H1 (cell line): ENCODE measurements around the gene PLXNB1. TPM values are rescaled to one million over a fixed set of nuclear protein-coding genes. Genes with fewer than 3 reads are reported as not detected.

Experiments
- BRCA1 ChIP-seq: IDR thresholded peaks from 2 replicates; pipeline ENCODE4 v1.6.1; 2012; ENCODE audit warnings: low read depth, low read length, improper control_type of control experiment
- CTBP2 ChIP-seq: IDR thresholded peaks from 2 replicates; pipeline ENCODE4 v1.7.0; 2011; ENCODE audit warnings: borderline replicate concordance, mild to moderate bottlenecking, moderate library complexity, mixed read lengths, low read length; ENCODE audit not compliant: insufficient read depth, insufficient read length
- HDAC2 ChIP-seq, 2 experiments: fragments of 300-600 bp in 1 of 2; sonication (generic) in 1 of 2; IDR thresholded peaks; 2 replicates each; pipeline ENCODE4 v1.6.1; 2011 to 2012; ENCODE audit warnings: low read depth in 2 of 2, low read length in 2 of 2, mild to moderate bottlenecking in 2 of 2, moderate library complexity in 2 of 2, borderline replicate concordance in 1 of 2, inconsistent platforms in 1 of 2
- HDAC6 ChIP-seq: IDR thresholded peaks from one replicate; pipeline ENCODE4 v1.7.1; 2012; ENCODE audit warnings: low read depth, mild to moderate bottlenecking, inconsistent platforms, low read length, moderate library complexity
- KDM1A ChIP-seq: fragments of 200-600, 300-600 bp; sonication (generic); IDR thresholded peaks from 2 replicates; pipeline ENCODE4 v1.7.1; 2016; ENCODE audit warnings: mild to moderate bottlenecking, low read length, borderline replicate concordance
- RXRA ChIP-seq: IDR thresholded peaks from 2 replicates; pipeline ENCODE4 v1.6.1; 2011; ENCODE audit warnings: low read depth, mild to moderate bottlenecking, low read length, moderate library complexity; ENCODE audit not compliant: insufficient read depth
- TAF7 ChIP-seq: optimal IDR thresholded peaks from 2 replicates; pipeline ENCODE3; 2011; ENCODE audit warnings: low read depth, mild to moderate bottlenecking, inconsistent platforms, low read length, moderate library complexity, borderline replicate concordance
- YY1 ChIP-seq: IDR thresholded peaks from 2 replicates; pipeline ENCODE4 v1.6.1; 2011; ENCODE audit warnings: low read depth, mild to moderate bottlenecking, low read length
- polyA plus RNA-seq, 7 experiments: library from polyadenylated mRNA; depleted of rRNA in 3 of 7; stranded (reverse) in 5 of 7; unstranded in 2 of 7; fragments of >200 nt in 5 of 7; fragments of 200-250 nt in 2 of 7; gene quantifications; 1 replicate in 5 of 7; 2 replicates in 1 of 7; 4 replicates in 1 of 7; pipeline versions ENCODE4 v1.2.1 to v1.2.3, GENCODE V29; 2011 to 2013; ENCODE audit warnings: missing spikeins in 2 of 7, mixed read lengths in 2 of 7
- total RNA-seq: library from RNA; stranded (reverse); fragmentation: NEBNext Ultra II Directional; extraction: Animal tissue kit (Norgen Biotek cat#: 25700); gene quantifications from 2 replicates; pipeline ENCODE4 v1.2.1, GENCODE V29; 2021
- TF ChIP-seq, protein P1 (sequence below): IDR thresholded peaks from 2 replicates; pipeline ENCODE4 v1.6.1; 2012; ENCODE audit warnings: inconsistent platforms

PLXNB1 gene
- total and polyA plus RNA-seq, 2 of the 8 experiments (the other 6 are each of a cell fraction or from before 2014, with no cell fraction given): 109 to 114 TPM

DNA sequence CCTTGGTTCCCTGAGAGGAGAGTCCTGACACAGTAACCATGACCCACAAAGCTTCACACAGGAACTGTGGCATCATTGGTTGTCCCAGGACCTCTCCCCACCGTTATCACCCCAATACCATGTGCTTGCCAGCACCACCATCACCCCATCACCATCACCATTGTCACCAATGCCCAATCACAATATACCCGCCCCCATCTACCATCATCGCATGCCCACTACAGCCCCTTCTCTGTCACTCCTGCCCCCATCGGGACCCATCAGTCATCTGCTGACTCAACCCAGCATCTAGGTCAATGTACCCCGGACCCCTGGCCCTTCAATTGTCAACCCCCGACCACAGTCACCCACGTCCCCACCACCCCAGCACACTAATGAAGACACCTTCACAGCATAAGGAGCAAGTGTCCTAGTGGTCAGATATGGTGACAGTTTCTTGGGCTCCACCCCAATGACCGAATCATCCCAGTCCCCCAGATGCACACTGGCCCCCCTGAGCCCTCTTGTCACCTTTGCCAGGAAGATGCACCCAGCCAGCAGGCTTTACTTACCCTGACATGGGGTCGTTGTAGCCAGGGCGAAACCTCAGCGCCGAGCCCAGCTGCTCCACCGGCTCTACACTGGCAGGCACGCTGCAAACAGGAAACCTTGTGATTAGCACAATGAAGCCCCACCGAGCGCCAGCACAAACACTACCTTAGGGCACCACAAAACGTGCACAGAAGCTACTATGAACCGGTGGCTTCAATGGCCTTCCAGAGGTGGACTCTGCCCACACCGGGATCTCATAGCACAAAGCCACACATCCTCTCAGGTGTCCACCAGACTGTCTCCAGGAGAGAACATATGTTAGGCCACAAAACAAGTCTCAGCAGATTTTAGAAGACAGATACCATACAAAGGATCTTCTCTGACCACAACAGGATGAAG is 49.0 kb upstream of the PLXNB1 start (continued):
- TF ChIP-seq RXRA (no peak), HDAC6 (no peak), TAF7 (no peak), BRCA1 (no peak), HDAC2 (IDR thresholded peaks at IDR 0.05; ENCODE audit: borderline replicate concordance in 1 of 2, low read depth in 2 of 2, low read length in 2 of 2) (no peak), KDM1A (no peak), CTBP2 (no peak), YY1 (no peak)
- TF ChIP-seq, protein P1, sequence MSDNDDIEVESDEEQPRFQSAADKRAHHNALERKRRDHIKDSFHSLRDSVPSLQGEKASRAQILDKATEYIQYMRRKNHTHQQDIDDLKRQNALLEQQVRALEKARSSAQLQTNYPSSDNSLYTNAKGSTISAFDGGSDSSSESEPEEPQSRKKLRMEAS: no peak
